ENCODE measurements around the gene NUAK2.

The NUAK2 gene

DNA sequence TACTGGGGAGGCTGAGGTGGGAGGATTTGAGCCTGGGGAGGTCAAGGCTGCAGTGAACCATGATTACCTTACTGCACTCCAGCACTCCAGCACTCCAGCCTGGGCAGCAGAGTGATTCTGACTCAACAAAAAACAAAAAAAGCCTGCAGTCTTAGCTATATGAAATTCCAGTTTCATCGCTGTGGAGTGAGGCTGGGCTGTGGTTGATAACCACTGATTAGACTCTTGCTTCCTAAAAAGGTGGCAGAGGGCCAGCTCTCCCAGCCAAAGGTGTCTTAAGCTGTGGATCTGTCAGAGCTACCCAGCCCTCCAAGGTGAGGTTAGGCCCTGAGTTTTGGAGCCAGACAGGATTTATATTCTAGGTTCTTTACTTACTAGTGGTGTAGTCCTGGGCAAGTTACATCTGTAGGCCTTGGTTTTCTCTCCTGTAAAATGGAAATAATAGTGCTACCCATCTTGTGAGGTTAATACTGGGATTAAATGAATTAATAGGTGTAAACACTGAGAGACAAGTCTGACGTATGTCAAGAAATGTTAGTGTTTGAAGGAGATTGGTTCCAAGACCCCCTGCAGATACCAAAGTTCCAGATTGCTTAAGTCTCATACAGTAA lies 57.9 kb downstream of the NUAK2 start:
- H3K36me3 Mint-ChIP-seq = no peaks in the 10 kb centered on the region

DNA sequence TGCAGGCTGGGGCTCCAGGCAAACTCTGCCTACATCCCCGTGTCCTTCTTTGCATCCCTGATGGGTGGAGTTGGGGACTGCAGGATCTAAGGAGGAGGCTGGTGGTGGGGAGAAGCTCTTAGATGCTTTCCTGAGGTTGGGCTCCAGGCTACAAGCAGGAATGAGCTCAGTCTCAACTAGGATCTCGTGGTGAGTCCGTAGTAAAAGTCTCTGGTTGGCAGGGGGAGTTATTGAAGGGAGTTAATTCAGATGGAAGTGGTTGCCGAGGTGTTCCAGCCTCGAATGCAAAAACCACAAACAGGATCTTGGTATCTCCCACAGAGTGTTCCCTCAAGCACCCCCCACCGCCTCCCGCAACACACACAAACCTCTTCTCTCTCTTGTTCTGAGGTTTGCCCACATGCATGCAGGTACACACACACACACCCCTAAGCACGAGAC lies 58.8 kb downstream of the NUAK2 start:
- Mint-ChIP-seq H3K4me3 (no peak overlapping the region), H3K9me3 (no peaks in the 10 kb centered on the region), H3K27ac (no peak overlapping the region), H3K36me3 (no peaks in the 10 kb centered on the region), H3K4me1 (peaks cover 12% of the 10 kb centered on the region), H3K27me3 (no peaks in the 10 kb centered on the region)

More for the DNA sequence above, 57.9 kb downstream of the NUAK2 start:
- no peaks in the 10 kb centered on the region for H3K27me3 Mint-ChIP-seq
- peaks cover 12% of the 10 kb centered on the region for H3K4me1 Mint-ChIP-seq
- no peak overlapping the region for H3K4me3 Mint-ChIP-seq
- no peaks in the 10 kb centered on the region for H3K9me3 Mint-ChIP-seq
- H3K27ac Mint-ChIP-seq = no peak overlapping the region

DNA sequence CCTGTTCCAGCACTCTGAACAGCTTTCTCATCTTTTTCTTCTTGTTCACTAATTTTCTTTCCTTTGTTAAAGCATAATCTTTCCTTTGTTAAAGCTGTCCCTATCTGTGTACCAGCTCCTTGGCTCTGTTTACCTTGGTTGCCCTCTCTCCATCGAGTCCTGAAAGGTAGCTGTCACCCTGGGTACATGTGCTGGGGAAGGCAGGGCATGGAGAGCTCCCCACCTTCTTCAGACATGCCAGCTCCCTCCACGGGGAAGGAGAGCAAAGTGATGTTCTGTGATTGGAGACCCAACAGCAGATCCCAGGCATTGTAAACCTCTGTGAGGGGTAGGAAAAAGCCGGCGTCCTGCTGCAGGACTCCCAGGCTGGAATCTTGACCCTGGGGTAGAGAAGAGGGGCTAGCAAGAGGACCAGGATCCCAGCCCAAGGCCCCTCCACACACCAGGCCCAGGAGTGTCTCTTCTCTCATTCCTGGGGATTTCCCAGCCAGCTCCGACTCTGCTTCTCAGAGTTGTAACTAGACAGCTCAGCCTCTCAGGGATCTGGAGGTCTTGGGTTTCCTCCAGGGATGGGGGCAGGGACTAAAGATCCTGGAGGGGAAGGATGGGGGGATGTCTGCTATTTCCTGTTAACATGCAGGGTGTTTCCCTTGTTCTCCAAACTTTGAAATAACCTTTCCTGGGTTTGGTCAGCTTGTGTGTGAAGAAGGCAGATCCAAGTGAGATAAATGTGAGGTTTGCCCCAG lies 59.4 kb downstream of the NUAK2 start:
- no peak overlapping the region for H3K4me3 Mint-ChIP-seq
- peaks cover 12% of the 10 kb centered on the region for H3K4me1 Mint-ChIP-seq
- no peaks in the 10 kb centered on the region for H3K27me3 Mint-ChIP-seq
- no peak overlapping the region for H3K27ac Mint-ChIP-seq
- no peaks in the 10 kb centered on the region for H3K9me3 Mint-ChIP-seq
- H3K36me3 Mint-ChIP-seq = no peaks in the 10 kb centered on the region

DNA sequence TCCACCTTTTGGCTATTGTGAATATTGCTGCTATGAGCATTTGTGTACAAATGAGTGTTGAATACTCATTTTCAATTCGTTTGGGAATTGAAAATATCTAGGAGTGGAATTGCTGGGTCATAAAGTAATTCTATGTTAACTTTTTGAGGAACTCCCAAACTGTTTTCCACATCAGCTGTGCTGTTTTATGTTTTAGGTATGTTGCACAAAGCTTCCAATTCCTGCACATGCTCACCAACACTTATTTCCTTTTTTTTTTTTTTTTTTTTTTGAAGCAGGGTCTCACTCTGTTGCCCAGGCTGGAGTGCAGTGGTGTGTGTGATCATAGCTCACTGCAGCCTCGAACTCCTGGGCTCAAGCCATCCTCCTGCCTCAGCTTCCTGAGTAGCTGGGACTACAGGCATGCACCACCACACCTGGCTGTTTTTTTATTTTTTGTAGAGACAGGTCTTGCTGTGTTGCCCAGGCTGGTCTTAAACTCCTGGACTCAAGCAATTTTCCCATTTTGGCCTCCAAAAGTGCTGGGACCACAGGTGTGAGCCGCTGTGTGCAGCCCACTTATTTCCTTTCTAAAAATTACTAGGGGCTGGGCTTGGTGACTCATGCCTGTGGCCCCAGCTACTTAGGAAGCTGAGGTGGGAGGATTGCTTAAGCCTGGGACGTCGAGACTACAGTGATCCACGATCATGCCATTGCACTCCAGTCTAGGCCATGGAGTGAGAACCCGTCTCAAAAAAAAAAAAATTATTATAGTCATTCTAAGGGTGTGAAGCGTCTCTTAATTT lies 60.4 kb downstream of the NUAK2 start:
- Mint-ChIP-seq H3K4me3 (no peak overlapping the region), H3K4me1 (peaks cover 15% of the 10 kb centered on the region), H3K27me3 (no peaks in the 10 kb centered on the region), H3K36me3 (no peaks in the 10 kb centered on the region), H3K9me3 (no peaks in the 10 kb centered on the region), H3K27ac (no peak overlapping the region)

DNA sequence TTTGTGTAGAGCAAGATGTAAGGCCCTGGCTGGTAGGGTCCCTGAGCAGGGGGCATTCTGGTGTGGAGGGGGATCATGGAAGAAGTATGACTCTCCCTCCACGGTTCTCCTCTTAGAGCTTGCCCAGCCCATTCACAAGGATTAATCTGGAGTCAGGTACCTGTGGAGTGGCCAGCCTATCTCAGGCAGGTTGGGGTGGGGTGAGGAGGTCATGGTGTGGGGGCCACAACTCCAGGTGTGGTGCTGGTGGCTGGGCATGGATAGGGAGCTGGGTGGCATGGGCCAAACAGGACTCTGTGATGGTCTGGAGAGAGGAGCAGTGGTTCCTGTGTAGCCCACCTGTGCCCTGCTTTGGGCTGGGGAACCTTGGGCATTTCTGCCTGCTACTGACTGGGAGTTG lies 61.5 kb downstream of the NUAK2 start:
- no peaks in the 10 kb centered on the region for H3K36me3 Mint-ChIP-seq
- H3K27me3 Mint-ChIP-seq = no peaks in the 10 kb centered on the region
- H3K4me1 Mint-ChIP-seq = peaks cover 18% of the 10 kb centered on the region
- no peak overlapping the region for H3K4me3 Mint-ChIP-seq
- H3K27ac Mint-ChIP-seq = no peak overlapping the region
- H3K9me3 Mint-ChIP-seq = no peaks in the 10 kb centered on the region

DNA sequence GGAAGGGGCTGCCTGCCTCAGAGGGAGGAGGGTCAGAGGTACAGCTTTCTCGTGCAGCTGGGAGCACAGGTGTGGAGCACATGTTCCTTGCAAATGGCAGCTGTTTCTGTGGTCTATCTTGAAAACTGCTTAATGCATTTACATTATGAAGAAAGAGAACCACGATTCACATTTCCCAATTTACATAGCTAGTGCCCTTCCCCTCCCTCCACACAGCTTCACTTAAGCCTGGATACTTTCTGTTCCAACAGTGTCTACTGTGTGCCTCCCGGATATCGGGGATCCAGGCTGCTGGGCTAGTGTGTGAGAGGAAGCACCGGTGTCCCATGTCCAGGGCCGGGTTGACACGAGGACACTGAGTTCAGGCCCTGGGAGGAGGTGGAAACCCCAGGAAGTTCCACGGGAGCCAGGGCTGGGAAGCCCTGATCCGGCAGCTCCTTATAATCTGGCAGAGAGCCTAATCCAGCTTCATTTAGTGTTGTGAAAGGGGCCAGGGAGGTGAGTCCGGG lies 62.2 kb downstream of the NUAK2 start:
- no peaks in the 10 kb centered on the region for H3K27me3 Mint-ChIP-seq
- H3K27ac Mint-ChIP-seq = no peak overlapping the region
- H3K4me1 Mint-ChIP-seq = peaks cover 18% of the 10 kb centered on the region
- no peak overlapping the region for H3K4me3 Mint-ChIP-seq
- H3K9me3 Mint-ChIP-seq = no peaks in the 10 kb centered on the region
- H3K36me3 Mint-ChIP-seq = no peaks in the 10 kb centered on the region

DNA sequence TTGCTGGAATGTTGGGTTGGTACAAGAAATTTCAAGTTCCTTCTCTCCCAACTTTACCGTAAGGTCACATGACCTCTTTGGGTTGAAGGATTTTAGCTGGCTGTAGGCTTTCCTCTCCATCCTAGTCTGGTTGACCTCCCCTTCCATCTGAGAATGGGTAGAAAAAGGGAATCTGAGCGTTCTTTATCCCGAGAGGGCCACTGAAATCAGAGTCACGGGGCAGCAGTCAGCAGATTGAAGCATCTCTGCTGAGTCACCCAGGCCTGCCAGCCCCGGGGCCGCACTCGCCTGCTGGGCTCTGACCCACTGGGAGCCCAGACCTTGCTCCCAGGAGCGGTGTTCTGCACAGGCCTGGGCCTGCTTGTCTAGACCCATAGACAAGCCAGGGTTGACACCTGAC lies 62.8 kb downstream of the NUAK2 start:
- Mint-ChIP-seq H3K4me3 (no peak overlapping the region), H3K36me3 (no peaks in the 10 kb centered on the region)

DNA sequence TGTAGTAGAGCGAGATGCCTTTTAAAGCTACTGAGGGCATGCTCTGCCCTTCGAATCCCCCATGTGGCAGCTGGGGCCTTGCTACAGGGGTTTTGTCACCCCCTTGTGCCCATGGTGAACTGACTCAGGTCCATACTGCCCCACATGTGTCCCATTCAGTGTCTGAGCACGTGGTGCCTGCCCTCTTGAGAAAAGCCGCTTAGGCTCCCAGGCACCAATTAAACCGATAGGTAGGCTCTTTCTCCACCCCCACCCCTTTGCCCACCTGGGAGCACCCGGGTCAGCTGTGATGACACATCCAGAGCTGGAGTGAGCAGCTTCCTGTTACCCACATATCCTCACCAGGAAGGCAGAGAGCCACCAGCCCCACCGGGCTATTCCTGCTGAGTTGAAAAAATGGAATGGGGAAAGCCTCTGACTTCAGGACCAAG lies 63.3 kb downstream of the NUAK2 start:
- Mint-ChIP-seq H3K9me3 (no peaks in the 10 kb centered on the region), H3K36me3 (no peaks in the 10 kb centered on the region), H3K4me3 (no peak overlapping the region), H3K4me1 (peaks cover 18% of the 10 kb centered on the region), H3K27ac (no peak overlapping the region), H3K27me3 (no peaks in the 10 kb centered on the region)

More for the DNA sequence above, 62.8 kb downstream of the NUAK2 start:
- no peak overlapping the region for H3K27ac Mint-ChIP-seq
- H3K4me1 Mint-ChIP-seq = peaks cover 18% of the 10 kb centered on the region
- H3K9me3 Mint-ChIP-seq = no peaks in the 10 kb centered on the region
- H3K27me3 Mint-ChIP-seq = no peaks in the 10 kb centered on the region

DNA sequence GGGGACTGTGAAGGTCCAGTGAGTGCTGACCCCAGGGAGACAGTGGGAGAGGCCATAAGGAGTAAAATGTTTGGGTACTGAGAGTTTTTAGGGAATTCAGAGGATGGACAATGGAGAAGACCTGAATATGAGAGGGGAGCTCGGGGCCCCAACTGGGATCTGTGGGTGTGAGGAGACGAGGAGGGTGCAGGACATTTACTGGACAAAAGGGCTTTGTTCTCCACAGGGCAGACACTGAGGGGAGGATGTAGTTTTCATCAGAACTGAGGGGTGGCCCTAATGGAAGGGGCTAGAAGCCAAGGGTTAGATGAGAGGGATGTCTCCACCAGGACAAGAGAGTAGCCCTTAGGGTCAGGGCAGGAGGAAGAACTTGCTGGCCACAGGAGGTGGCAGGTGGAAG lies 63.8 kb downstream of the NUAK2 start:
- H3K9me3 Mint-ChIP-seq = no peaks in the 10 kb centered on the region
- H3K4me3 Mint-ChIP-seq = no peak overlapping the region
- H3K4me1 Mint-ChIP-seq = peaks cover 15% of the 10 kb centered on the region
- no peaks in the 10 kb centered on the region for H3K36me3 Mint-ChIP-seq
- H3K27me3 Mint-ChIP-seq = no peaks in the 10 kb centered on the region
- H3K27ac Mint-ChIP-seq = no peak overlapping the region

GRCh38 chr1:205256951-205257625 lies 64.5 kb downstream of the NUAK2 start:
- Mint-ChIP-seq H3K9me3 (no peaks in the 10 kb centered on the region), H3K4me3 (no peak overlapping the region), H3K27me3 (no peaks in the 10 kb centered on the region), H3K36me3 (no peaks in the 10 kb centered on the region), H3K27ac (no peak overlapping the region), H3K4me1 (peaks cover 11% of the 10 kb centered on the region)

GRCh38 chr1:205255941-205256780 lies 65.4 kb downstream of the NUAK2 start:
- H3K9me3 Mint-ChIP-seq = no peaks in the 10 kb centered on the region
- no peak overlapping the region for H3K4me3 Mint-ChIP-seq
- no peaks in the 10 kb centered on the region for H3K27me3 Mint-ChIP-seq
- no peak overlapping the region for H3K27ac Mint-ChIP-seq
- peaks cover 6% of the 10 kb centered on the region for H3K4me1 Mint-ChIP-seq
- no peaks in the 10 kb centered on the region for H3K36me3 Mint-ChIP-seq
